Ovary (tissue), 3 donors: ENCODE measurements around the gene NCR3LG1.

Source experiments
- CTCF ChIP-seq, 3 donors: fragments of 450-650 bp in 2 of 3; fragments of 200-600 bp in 1 of 3; IDR thresholded peaks; one replicate each; pipeline versions ENCODE4 v1.5.1 to v1.8.0; 2016 to 2022; ENCODE audit warnings: antibody characterized with exemption in 3 of 3, mild to moderate bottlenecking in 1 of 3
- EP300 ChIP-seq: sonication (generic); formaldehyde crosslinking; IDR thresholded peaks from one replicate; pipeline ENCODE4 v1.6.1; 2017; ENCODE audit warnings: antibody characterized with exemption
- donor health status: DM: no; HTN: no; CAD: no.

DNA sequence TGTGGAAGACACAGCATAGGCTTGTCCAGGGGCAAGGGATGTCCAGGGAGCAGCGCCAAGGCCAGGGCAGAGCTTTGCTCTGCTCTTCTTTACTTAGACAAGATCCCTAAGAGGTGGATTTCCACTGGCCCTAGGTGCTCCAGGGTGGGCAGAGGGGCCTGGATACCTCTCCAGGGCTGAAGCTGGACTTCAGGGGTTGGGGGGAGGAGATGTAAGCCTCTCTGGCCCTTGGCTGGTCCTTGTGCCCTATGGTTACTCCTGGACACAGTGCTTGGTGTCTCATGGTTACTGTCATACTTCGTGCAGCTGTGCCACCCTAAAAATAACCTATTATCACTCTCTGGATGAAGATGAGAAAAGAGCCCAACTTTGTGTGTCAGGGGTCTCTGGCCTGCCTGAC, 49.7 kb downstream of the NCR3LG1 start:
- no peak for TF ChIP-seq CTCF (IDR thresholded peaks at IDR 0.05)
- no peak for TF ChIP-seq EP300
